PC-3 (cell line): ENCODE measurements around the gene NYAP2. TPM values are rescaled to one million over a fixed set of nuclear protein-coding genes. Genes with fewer than 3 reads are reported as not detected.

Experiments
- ATAC-seq: fragments of 200-7000 bp; cut with Tn5 transposase; 2 replicates; pipeline ENCODE4 v1.9.1; 2020; ENCODE audit warnings: mild to moderate bottlenecking, moderate library complexity
- BruUV-seq: library from RNA; stranded (reverse); fragments of 400-500 nt; replicated peaks from 2 replicates; lab custom pipeline; 2021; lab: Mats Ljungman, UMichigan
- CTCF ChIA-PET: fragments of 300-600 bp; sonication (Branson Sonifier 250); formaldehyde crosslinking; loops from one replicate; lab custom pipeline; 2022; ENCODE audit warnings: antibody characterized with exemption; lab: Charles Lee
- POLR2A ChIA-PET: fragments of 300-600 bp; sonication (Branson Sonifier 250); formaldehyde crosslinking; loops from one replicate; lab custom pipeline; 2022; ENCODE audit warnings: antibody characterized with exemption; ENCODE audit not compliant: unreplicated experiment; lab: Charles Lee
- DNase-seq: peaks from one replicate; pipeline ENCODE4 v3.0.0-alpha.2; 2015
- H2AFZ ChIP-seq: fragments of 300-600 bp; sonication (generic); 2 replicates; pipeline ENCODE4 v1.6.0; 2016; ENCODE audit warnings: antibody characterized with exemption, low read length
- H3F3A ChIP-seq: fragments of 300-600 bp; sonication (generic); one replicate; pipeline ENCODE4 v1.6.0; 2017; ENCODE audit warnings: antibody characterized with exemption, low read length, control low read depth, mild to moderate bottlenecking; ENCODE audit not compliant: unreplicated experiment
- H3K27ac ChIP-seq: fragments of 300-600 bp; sonication (generic); 2 replicates; pipeline ENCODE4 v1.5.1; 2016; ENCODE audit warnings: mild to moderate bottlenecking, low read length
- H3K27me3 ChIP-seq: fragments of 300-600 bp; sonication (generic); 2 replicates; pipeline ENCODE4 v1.6.1; 2016; ENCODE audit warnings: low read length, mixed read lengths
- H3K36me3 ChIP-seq: fragments of 300-600 bp; sonication (generic); 2 replicates; pipeline ENCODE4 v1.6.1; 2016; ENCODE audit warnings: low read depth, mixed run types, low read length, mixed read lengths
- H3K4me1 ChIP-seq: fragments of 300-600 bp; sonication (generic); 2 replicates; pipeline ENCODE4 v1.5.1; 2016; ENCODE audit warnings: low read length; ENCODE audit not compliant: insufficient read depth
- H3K4me2 ChIP-seq: fragments of 300-600 bp; sonication (generic); 2 replicates; pipeline ENCODE4 v1.6.0; 2016; ENCODE audit warnings: low read length
- H3K4me3 ChIP-seq: fragments of 300-600 bp; sonication (generic); 2 replicates; pipeline ENCODE4 v1.5.1; 2016; ENCODE audit warnings: mild to moderate bottlenecking, low read length, mixed read lengths
- H3K79me2 ChIP-seq: fragments of 300-600 bp; sonication (generic); 2 replicates; pipeline ENCODE4 v1.6.1; 2017; ENCODE audit warnings: low read length, mixed read lengths
- H3K9ac ChIP-seq: fragments of 300-600 bp; sonication (generic); 2 replicates; pipeline ENCODE4 v1.6.0; 2016; ENCODE audit warnings: mild to moderate bottlenecking, low read length
- H3K9me2 ChIP-seq: fragments of 300-600 bp; sonication (generic); replicated peaks from 2 replicates; pipeline ENCODE4 v1.6.1; 2016; ENCODE audit warnings: mixed run types, low read length, mixed read lengths
- H3K9me3 ChIP-seq: fragments of 300-600 bp; sonication (generic); 2 replicates; pipeline ENCODE4 v1.6.1; 2016; ENCODE audit warnings: low read length, mixed read lengths
- H4K20me1 ChIP-seq: fragments of 300-600 bp; sonication (generic); 2 replicates; pipeline ENCODE4 v1.6.1; 2016; ENCODE audit warnings: low read length, mixed read lengths
- CTCF ChIP-seq: fragments of 300-600 bp; sonication (generic); conservative IDR thresholded peaks from 2 replicates; pipeline ENCODE4 v1.5.1; 2017; ENCODE audit warnings: antibody characterized with exemption, low read depth, mild to moderate bottlenecking, low read length
- EZH2 ChIP-seq: fragments of 300-600 bp; sonication (generic); IDR thresholded peaks from one replicate; pipeline ENCODE4 v1.6.1; 2017; ENCODE audit warnings: antibody characterized with exemption, mild to moderate bottlenecking, low read length; ENCODE audit not compliant: unreplicated experiment
- EZH2phosphoT487 ChIP-seq: fragments of 300-600 bp; sonication (generic); IDR thresholded peaks from 2 replicates; pipeline ENCODE4 v1.6.1; 2018; ENCODE audit warnings: mild to moderate bottlenecking, antibody characterized with exemption, low read length, borderline replicate concordance
- intact Hi-C: fragments of 100-400 bp; cut with micrococcal nuclease; formaldehyde crosslinking; loops from 2 replicates; pipeline ENCODE4 v1.9.0; 2023
- total RNA-seq: library from RNA; depleted of rRNA; stranded (reverse); fragments of >200 nt; gene quantifications from 2 replicates; pipeline ENCODE4 v1.2.3, GENCODE V29; 2014

The NYAP2 gene
- total RNA-seq, 1 experiment from 2014 or later = not detected

GRCh38 chr2:225416616-225417367 is 17.3 kb downstream of the NYAP2 start:
- Histone ChIP-seq H3K9ac (no peak overlapping the region), H3F3A (no peaks in the 10 kb centered on the region), H2AFZ (no peak overlapping the region), H3K4me2 (no peak overlapping the region), H3K4me1 (no peaks in the 10 kb centered on the region), H3K27me3 (peaks cover 16% of the 10 kb centered on the region; the same call in 1 of the 2 replicates), H4K20me1 (no peaks in the 10 kb centered on the region), H3K4me3 (no peak overlapping the region), H3K9me2 (no peaks in the 10 kb centered on the region), H3K36me3 (no peaks in the 10 kb centered on the region), H3K9me3 (no peaks in the 10 kb centered on the region), H3K27ac (no peak overlapping the region), H3K79me2 (no peaks in the 10 kb centered on the region)
- ATAC-seq (no peak), DNase-seq (no peak)
- intact Hi-C loops = loop anchor here (10.0 kb wide), 1 partner anchor 292 kb away; no protein-coding TSS in a partner anchor
- TF ChIP-seq EZH2phosphoT487 (no peak), CTCF (no peak), EZH2 (no peak)
- ChIA-PET CTCF (no interaction called here), POLR2A (no interaction called here)
- BruUV-seq = no TSS peak

- H3K36me3 ChIP-seq = no peaks in the 10 kb centered on the region
- H4K20me1 ChIP-seq = no peaks in the 10 kb centered on the region
- no peaks in the 10 kb centered on the region for H3K79me2 ChIP-seq
- intact Hi-C loops = loop anchor here (10.0 kb wide), 1 partner anchor 294 kb away; no protein-coding TSS in a partner anchor
- H3K4me2 ChIP-seq = no peak overlapping the region
- H3K4me1 ChIP-seq = no peaks in the 10 kb centered on the region
- ATAC-seq (no peak), DNase-seq (no peak)
- TF ChIP-seq EZH2 (no peak), EZH2phosphoT487 (no peak), CTCF (no peak)
- CTCF ChIA-PET = no interaction called here
- no peak overlapping the region for H3K4me3 ChIP-seq
- no peak overlapping the region for H2AFZ ChIP-seq
- H3K9me3 ChIP-seq = no peaks in the 10 kb centered on the region
- POLR2A ChIA-PET = no interaction called here
- H3F3A ChIP-seq = no peaks in the 10 kb centered on the region
- no peak overlapping the region for H3K27ac ChIP-seq
- H3K9me2 ChIP-seq = no peaks in the 10 kb centered on the region
- no peak overlapping the region for H3K9ac ChIP-seq
- peaks cover 28% of the 10 kb centered on the region for H3K27me3 ChIP-seq
- BruUV-seq = no TSS peak
These were observed 19.5 kb downstream of the NYAP2 start for GRCh38 chr2:225419033-225419432.

- H3K9me3 ChIP-seq = no peaks in the 10 kb centered on the region
- H3K4me3 ChIP-seq = no peak overlapping the region
- intact Hi-C loops = no loop called here
- no TSS peak for BruUV-seq
- H4K20me1 ChIP-seq = no peaks in the 10 kb centered on the region
- H3K79me2 ChIP-seq = no peaks in the 10 kb centered on the region
- CTCF ChIA-PET = no interaction called here
- ATAC-seq (no peak), DNase-seq (no peak)
- H3K4me2 ChIP-seq = no peak overlapping the region
- H3F3A ChIP-seq = no peaks in the 10 kb centered on the region
- H3K9me2 ChIP-seq = no peaks in the 10 kb centered on the region
- TF ChIP-seq EZH2phosphoT487 (no peak), CTCF (no peak), EZH2 (no peak)
- peaks cover 26% of the 10 kb centered on the region for H3K27me3 ChIP-seq
- POLR2A ChIA-PET = interaction anchor here (0.6 kb wide), 1 partner anchor 1260 kb away, joined by 3 read pairs; no protein-coding TSS in a partner anchor
- no peaks in the 10 kb centered on the region for H3K4me1 ChIP-seq
- no peaks in the 10 kb centered on the region for H3K36me3 ChIP-seq
- H3K27ac ChIP-seq = no peak overlapping the region
- no peak overlapping the region for H3K9ac ChIP-seq
- H2AFZ ChIP-seq = no peak overlapping the region
These were observed 22.6 kb downstream of the NYAP2 start for GRCh38 chr2:225422145-225422544.
